GM23338 (cell line): ENCODE measurements around the gene RAX2. TPM values are rescaled to one million over a fixed set of nuclear protein-coding genes. Genes with fewer than 3 reads are reported as not detected.

Source experiments
- EZH2 ChIP-seq: fragments of 200-600 bp; sonication (generic); IDR thresholded peaks from one replicate; pipeline ENCODE4 v1.8.0; 2017; ENCODE audit warnings: antibody characterized with exemption, mild to moderate bottlenecking, low read depth; ENCODE audit not compliant: unreplicated experiment
- EZH2phosphoT487 ChIP-seq: fragments of 200-600 bp; sonication (generic); IDR thresholded peaks from one replicate; pipeline ENCODE4 v1.8.1; 2018; ENCODE audit warnings: antibody characterized with exemption; ENCODE audit not compliant: unreplicated experiment
- JUNB ChIP-seq: IDR thresholded peaks from one replicate; pipeline ENCODE4 v1.6.1; 2016; ENCODE audit warnings: antibody characterized with exemption; ENCODE audit not compliant: unreplicated experiment
- POLR2AphosphoS5 ChIP-seq: IDR thresholded peaks from 2 replicates; pipeline ENCODE4 v1.6.1; 2016; ENCODE audit warnings: antibody characterized with exemption, low read depth
- STAT1 ChIP-seq: IDR thresholded peaks from one replicate; pipeline ENCODE4 v1.6.1; 2016; ENCODE audit warnings: antibody characterized with exemption; ENCODE audit not compliant: unreplicated experiment
- ZNF114 ChIP-seq: fragments of 250-450 bp; sonication (Bioruptor Pico); IDR thresholded peaks from 2 replicates; pipeline ENCODE4 v1.5.0; 2020; ENCODE audit warnings: mild to moderate bottlenecking, moderate library complexity
- ZNF331 ChIP-seq: fragments of 250-450 bp; sonication (Bioruptor Pico); IDR thresholded peaks from 2 replicates; pipeline ENCODE4 v1.5.0; 2020; ENCODE audit warnings: low read depth, mild to moderate bottlenecking, moderate library complexity
- polyA plus RNA-seq: library from polyadenylated mRNA; unstranded; fragments of >200 nt; fragmentation: Nextera tagmentation; extraction: Ambion mirVana; gene quantifications from 2 replicates; pipeline ENCODE4 v1.2.1, GENCODE V29; 2016
- total RNA-seq: library from RNA; depleted of rRNA; stranded (reverse); fragments of >200 nt; shearing (Covaris generic); gene quantifications from 2 replicates; pipeline ENCODE4 v1.2.3, GENCODE V29; 2014
- TF ChIP-seq, protein P1 (sequence below): fragments of 250-450 bp; sonication (Bioruptor Pico); IDR thresholded peaks from 2 replicates; pipeline ENCODE4 v1.5.0; 2020; ENCODE audit warnings: mild to moderate bottlenecking, moderate library complexity
- TF ChIP-seq, protein P2 (sequence below): IDR thresholded peaks from 2 replicates; pipeline ENCODE4 v1.6.1; 2016; ENCODE audit warnings: antibody characterized with exemption
- TF ChIP-seq, protein P3 (sequence below), 2 experiments: fragments of 200-600 bp in 1 of 2; sonication (generic) in 1 of 2; conservative IDR thresholded peaks; 2 replicates each; pipeline versions ENCODE4 v1.5.1 to v1.6.1; 2016 to 2017; ENCODE audit warnings: antibody characterized with exemption in 2 of 2, low read depth in 2 of 2, mild to moderate bottlenecking in 2 of 2, moderate library complexity in 1 of 2

RAX2 gene
- total and polyA plus RNA-seq, 2 experiments from 2014 or later, result 0.13 TPM; not detected in 1

DNA sequence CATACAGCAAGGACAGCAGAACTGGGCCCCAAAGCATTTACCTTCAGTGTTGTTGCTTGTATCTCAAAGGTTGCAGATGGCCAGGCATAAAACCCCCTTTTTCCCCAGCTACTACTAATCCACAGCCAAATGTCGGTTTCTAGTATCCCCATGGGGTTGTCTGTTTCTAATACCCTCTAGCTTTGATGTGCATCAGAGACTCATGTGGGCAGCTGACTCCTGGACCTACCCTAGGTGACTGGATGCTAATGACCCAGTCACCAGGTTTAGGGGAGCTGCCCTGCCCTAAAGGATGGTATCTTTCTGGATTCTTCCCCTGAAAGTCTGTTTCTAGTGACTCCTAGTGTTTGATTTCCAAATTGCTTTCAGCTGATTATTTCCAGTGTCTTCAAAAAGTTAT, 39.9 kb downstream of the RAX2 start (continued):
- TF ChIP-seq, protein P1, sequence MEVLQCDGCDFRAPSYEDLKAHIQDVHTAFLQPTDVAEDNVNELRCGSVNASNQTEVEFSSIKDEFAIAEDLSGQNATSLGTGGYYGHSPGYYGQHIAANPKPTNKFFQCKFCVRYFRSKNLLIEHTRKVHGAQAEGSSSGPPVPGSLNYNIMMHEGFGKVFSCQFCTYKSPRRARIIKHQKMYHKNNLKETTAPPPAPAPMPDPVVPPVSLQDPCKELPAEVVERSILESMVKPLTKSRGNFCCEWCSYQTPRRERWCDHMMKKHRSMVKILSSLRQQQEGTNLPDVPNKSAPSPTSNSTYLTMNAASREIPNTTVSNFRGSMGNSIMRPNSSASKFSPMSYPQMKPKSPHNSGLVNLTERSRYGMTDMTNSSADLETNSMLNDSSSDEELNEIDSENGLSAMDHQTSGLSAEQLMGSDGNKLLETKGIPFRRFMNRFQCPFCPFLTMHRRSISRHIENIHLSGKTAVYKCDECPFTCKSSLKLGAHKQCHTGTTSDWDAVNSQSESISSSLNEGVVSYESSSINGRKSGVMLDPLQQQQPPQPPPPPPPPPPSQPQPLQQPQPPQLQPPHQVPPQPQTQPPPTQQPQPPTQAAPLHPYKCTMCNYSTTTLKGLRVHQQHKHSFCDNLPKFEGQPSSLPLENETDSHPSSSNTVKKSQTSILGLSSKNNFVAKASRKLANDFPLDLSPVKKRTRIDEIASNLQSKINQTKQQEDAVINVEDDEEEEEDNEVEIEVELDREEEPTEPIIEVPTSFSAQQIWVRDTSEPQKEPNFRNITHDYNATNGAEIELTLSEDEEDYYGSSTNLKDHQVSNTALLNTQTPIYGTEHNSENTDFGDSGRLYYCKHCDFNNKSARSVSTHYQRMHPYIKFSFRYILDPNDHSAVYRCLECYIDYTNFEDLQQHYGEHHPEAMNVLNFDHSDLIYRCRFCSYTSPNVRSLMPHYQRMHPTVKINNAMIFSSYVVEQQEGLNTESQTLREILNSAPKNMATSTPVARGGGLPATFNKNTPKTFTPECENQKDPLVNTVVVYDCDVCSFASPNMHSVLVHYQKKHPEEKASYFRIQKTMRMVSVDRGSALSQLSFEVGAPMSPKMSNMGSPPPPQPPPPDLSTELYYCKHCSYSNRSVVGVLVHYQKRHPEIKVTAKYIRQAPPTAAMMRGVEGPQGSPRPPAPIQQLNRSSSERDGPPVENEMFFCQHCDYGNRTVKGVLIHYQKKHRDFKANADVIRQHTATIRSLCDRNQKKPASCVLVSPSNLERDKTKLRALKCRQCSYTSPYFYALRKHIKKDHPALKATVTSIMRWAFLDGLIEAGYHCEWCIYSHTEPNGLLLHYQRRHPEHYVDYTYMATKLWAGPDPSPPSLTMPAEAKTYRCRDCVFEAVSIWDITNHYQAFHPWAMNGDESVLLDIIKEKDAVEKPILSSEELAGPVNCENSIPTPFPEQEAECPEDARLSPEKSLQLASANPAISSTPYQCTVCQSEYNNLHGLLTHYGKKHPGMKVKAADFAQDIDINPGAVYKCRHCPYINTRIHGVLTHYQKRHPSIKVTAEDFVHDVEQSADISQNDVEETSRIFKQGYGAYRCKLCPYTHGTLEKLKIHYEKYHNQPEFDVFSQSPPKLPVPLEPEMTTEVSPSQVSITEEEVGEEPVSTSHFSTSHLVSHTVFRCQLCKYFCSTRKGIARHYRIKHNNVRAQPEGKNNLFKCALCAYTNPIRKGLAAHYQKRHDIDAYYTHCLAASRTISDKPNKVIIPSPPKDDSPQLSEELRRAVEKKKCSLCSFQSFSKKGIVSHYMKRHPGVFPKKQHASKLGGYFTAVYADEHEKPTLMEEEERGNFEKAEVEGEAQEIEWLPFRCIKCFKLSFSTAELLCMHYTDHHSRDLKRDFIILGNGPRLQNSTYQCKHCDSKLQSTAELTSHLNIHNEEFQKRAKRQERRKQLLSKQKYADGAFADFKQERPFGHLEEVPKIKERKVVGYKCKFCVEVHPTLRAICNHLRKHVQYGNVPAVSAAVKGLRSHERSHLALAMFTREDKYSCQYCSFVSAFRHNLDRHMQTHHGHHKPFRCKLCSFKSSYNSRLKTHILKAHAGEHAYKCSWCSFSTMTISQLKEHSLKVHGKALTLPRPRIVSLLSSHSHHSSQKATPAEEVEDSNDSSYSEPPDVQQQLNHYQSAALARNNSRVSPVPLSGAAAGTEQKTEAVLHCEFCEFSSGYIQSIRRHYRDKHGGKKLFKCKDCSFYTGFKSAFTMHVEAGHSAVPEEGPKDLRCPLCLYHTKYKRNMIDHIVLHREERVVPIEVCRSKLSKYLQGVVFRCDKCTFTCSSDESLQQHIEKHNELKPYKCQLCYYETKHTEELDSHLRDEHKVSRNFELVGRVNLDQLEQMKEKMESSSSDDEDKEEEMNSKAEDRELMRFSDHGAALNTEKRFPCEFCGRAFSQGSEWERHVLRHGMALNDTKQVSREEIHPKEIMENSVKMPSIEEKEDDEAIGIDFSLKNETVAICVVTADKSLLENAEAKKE (CRISPR knock-in tag), result no peak
- TF ChIP-seq JUNB, result no peak
- no peak for TF ChIP-seq POLR2AphosphoS5
- TF ChIP-seq STAT1, result no peak
- no peak for TF ChIP-seq EZH2
- no peak for TF ChIP-seq ZNF331 (CRISPR knock-in tag)
- no peak for TF ChIP-seq EZH2phosphoT487
- TF ChIP-seq, protein P2, sequence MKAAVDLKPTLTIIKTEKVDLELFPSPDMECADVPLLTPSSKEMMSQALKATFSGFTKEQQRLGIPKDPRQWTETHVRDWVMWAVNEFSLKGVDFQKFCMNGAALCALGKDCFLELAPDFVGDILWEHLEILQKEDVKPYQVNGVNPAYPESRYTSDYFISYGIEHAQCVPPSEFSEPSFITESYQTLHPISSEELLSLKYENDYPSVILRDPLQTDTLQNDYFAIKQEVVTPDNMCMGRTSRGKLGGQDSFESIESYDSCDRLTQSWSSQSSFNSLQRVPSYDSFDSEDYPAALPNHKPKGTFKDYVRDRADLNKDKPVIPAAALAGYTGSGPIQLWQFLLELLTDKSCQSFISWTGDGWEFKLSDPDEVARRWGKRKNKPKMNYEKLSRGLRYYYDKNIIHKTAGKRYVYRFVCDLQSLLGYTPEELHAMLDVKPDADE, result no peak
- TF ChIP-seq, protein P3, sequence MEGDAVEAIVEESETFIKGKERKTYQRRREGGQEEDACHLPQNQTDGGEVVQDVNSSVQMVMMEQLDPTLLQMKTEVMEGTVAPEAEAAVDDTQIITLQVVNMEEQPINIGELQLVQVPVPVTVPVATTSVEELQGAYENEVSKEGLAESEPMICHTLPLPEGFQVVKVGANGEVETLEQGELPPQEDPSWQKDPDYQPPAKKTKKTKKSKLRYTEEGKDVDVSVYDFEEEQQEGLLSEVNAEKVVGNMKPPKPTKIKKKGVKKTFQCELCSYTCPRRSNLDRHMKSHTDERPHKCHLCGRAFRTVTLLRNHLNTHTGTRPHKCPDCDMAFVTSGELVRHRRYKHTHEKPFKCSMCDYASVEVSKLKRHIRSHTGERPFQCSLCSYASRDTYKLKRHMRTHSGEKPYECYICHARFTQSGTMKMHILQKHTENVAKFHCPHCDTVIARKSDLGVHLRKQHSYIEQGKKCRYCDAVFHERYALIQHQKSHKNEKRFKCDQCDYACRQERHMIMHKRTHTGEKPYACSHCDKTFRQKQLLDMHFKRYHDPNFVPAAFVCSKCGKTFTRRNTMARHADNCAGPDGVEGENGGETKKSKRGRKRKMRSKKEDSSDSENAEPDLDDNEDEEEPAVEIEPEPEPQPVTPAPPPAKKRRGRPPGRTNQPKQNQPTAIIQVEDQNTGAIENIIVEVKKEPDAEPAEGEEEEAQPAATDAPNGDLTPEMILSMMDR (conservative IDR thresholded peaks at IDR 0.05; ENCODE audit: low read depth in 2 of 2), result no peak; a peak in 1 of 4 replicates
- no peak for TF ChIP-seq ZNF114 (CRISPR knock-in tag)
